H1 (cell line): ENCODE results near the gene TNFSF18. TPM values are rescaled to one million over a fixed set of nuclear protein-coding genes. Genes with fewer than 3 reads are reported as not detected.

ENCODE experiments used
- CTCF ChIA-PET: fragments of 300-600 bp; sonication (Branson Sonifier 250); formaldehyde crosslinking; loops from one replicate; lab custom pipeline; 2021; ENCODE audit not compliant: partially characterized antibody; lab: Charles Lee
- POLR2A ChIA-PET: fragments of 300-600 bp; sonication (Branson Sonifier 250); formaldehyde crosslinking; loops from one replicate; lab custom pipeline; 2021; ENCODE audit warnings: inconsistent platforms; ENCODE audit not compliant: partially characterized antibody; lab: Charles Lee
- DNase-seq, 2 experiments: peaks; one replicate each; pipeline versions ENCODE4 v3.0.0 to v3.0.0-alpha.2; 2010 to 2022; ENCODE audit warnings: low spot score in 2 of 2, low read depth in 1 of 2, mixed read lengths in 1 of 2
- FAIRE-seq: peaks from 2 replicates; lab custom pipeline; 2011; peaks lifted over from hg19 to GRCh38; lab: Jason Lieb, UNC
- H2AFZ ChIP-seq: 2 replicates; pipeline ENCODE4 v1.8.1; 2012; ENCODE audit warnings: low read length, inconsistent platforms
- H2AK5ac ChIP-seq: 2 replicates; pipeline ENCODE4 v1.6.1; 2013; ENCODE audit warnings: low read depth, low read length
- H2BK120ac ChIP-seq: replicated peaks from 2 replicates; pipeline ENCODE3; 2013; ENCODE audit warnings: low read depth, low read length, inconsistent platforms
- H2BK12ac ChIP-seq: 2 replicates; pipeline ENCODE4 v1.6.1; 2013; ENCODE audit warnings: low read depth, low read length
- H2BK15ac ChIP-seq: 2 replicates; pipeline ENCODE4 v1.6.1; 2013; ENCODE audit warnings: low read length
- H2BK20ac ChIP-seq: 2 replicates; pipeline ENCODE4 v1.6.1; 2013; ENCODE audit warnings: low read length
- H2BK5ac ChIP-seq: 2 replicates; pipeline ENCODE4 v1.6.1; 2013; ENCODE audit warnings: low read depth, low read length
- H3K14ac ChIP-seq: 2 replicates; pipeline ENCODE4 v1.6.1; 2013; ENCODE audit warnings: inconsistent platforms; ENCODE audit not compliant: insufficient read length
- H3K18ac ChIP-seq: 2 replicates; pipeline ENCODE4 v1.6.1; 2013; ENCODE audit warnings: low read length; ENCODE audit errors: extremely low read depth
- H3K23ac ChIP-seq: 2 replicates; pipeline ENCODE4 v1.6.1; 2013; ENCODE audit warnings: inconsistent platforms; ENCODE audit not compliant: insufficient read length
- H3K23me2 ChIP-seq: 2 replicates; pipeline ENCODE4 v1.6.1; 2013; ENCODE audit warnings: low read depth, low read length
- H3K27ac ChIP-seq: 2 replicates; pipeline ENCODE4 v1.6.1; 2011; ENCODE audit warnings: low read depth, low read length, inconsistent platforms
- H3K27me3 ChIP-seq, 4 experiments: replicated peaks in 1 of 4; 1 replicate in 1 of 4; 2 replicates in 3 of 4; pipeline versions ENCODE4 v1.6.1 to v1.8.1; 2011 to 2013; ENCODE audit warnings: low read length in 3 of 4, mild to moderate bottlenecking in 3 of 4, inconsistent platforms in 2 of 4, mixed read lengths in 2 of 4, moderate library complexity in 1 of 4; ENCODE audit not compliant: control insufficient read depth in 3 of 4, insufficient read depth in 3 of 4; ENCODE audit errors: extremely low read depth in 1 of 4
- H3K36me3 ChIP-seq, 4 experiments: 2 replicates each; pipeline versions ENCODE4 v1.6.1 to v1.8.1; 2011 to 2013; ENCODE audit warnings: mild to moderate bottlenecking in 4 of 4, low read length in 3 of 4, moderate library complexity in 2 of 4, control low read depth in 1 of 4, inconsistent platforms in 1 of 4; ENCODE audit not compliant: insufficient read depth in 4 of 4, control insufficient read depth in 2 of 4
- H3K4ac ChIP-seq: replicated peaks from 2 replicates; pipeline ENCODE3; 2013; ENCODE audit warnings: low read length, low read depth, mixed read lengths, inconsistent platforms; ENCODE audit not compliant: insufficient read length
- H3K4me1 ChIP-seq, 4 experiments: replicated peaks in 1 of 4; 1 replicate in 1 of 4; 2 replicates in 3 of 4; pipeline versions ENCODE4 v1.6.1 to v1.8.1; 2011 to 2013; ENCODE audit warnings: low read length in 3 of 4, inconsistent platforms in 2 of 4, mixed read lengths in 1 of 4; ENCODE audit not compliant: insufficient read depth in 4 of 4, control insufficient read depth in 3 of 4
- H3K4me2 ChIP-seq, 2 experiments: 2 replicates each; pipeline versions ENCODE4 v1.6.1 to v1.8.1; 2011 to 2013; ENCODE audit warnings: low read depth in 2 of 2, low read length in 2 of 2, control low read depth in 1 of 2, inconsistent platforms in 1 of 2, mild to moderate bottlenecking in 1 of 2; ENCODE audit not compliant: insufficient read depth in 1 of 2
- H3K4me3 ChIP-seq, 4 experiments: fragments of 200-600, 300-600 bp in 1 of 4; sonication (generic), shearing (Covaris generic), sonication (Bioruptor Twin) in 1 of 4; 2 replicates each; pipeline versions ENCODE4 v1.5.1 to v1.8.1; 2011 to 2016; ENCODE audit warnings: low read length in 4 of 4, low read depth in 3 of 4, control low read depth in 2 of 4, inconsistent platforms in 2 of 4, mild to moderate bottlenecking in 2 of 4, mixed read lengths in 1 of 4, moderate library complexity in 1 of 4; ENCODE audit not compliant: insufficient read depth in 2 of 4; ENCODE audit errors: extremely low read depth in 1 of 4
- H3K56ac ChIP-seq: replicated peaks from 2 replicates; pipeline ENCODE3; 2013; ENCODE audit warnings: low read depth, mild to moderate bottlenecking, mixed read lengths, low read length, inconsistent platforms; ENCODE audit not compliant: insufficient read length
- H3K79me1 ChIP-seq: 2 replicates; pipeline ENCODE4 v1.6.1; 2013; ENCODE audit warnings: low read depth, low read length, control low read depth
- H3K79me2 ChIP-seq, 2 experiments: 2 replicates each; pipeline versions ENCODE4 v1.6.1 to v1.8.1; 2012 to 2013; ENCODE audit warnings: low read length in 2 of 2, mild to moderate bottlenecking in 2 of 2, inconsistent platforms in 1 of 2; ENCODE audit not compliant: insufficient read depth in 2 of 2, control insufficient read depth in 1 of 2
- H3K9ac ChIP-seq, 4 experiments: replicated peaks in 1 of 4; 1 replicate in 1 of 4; 2 replicates in 3 of 4; pipeline versions ENCODE4 v1.6.1 to v1.8.1; 2011 to 2013; ENCODE audit warnings: low read depth in 3 of 4, low read length in 3 of 4, control low read depth in 2 of 4, mild to moderate bottlenecking in 2 of 4, moderate library complexity in 2 of 4, inconsistent platforms in 1 of 4; ENCODE audit errors: extremely low read depth in 1 of 4
- H3K9me3 ChIP-seq, 2 experiments: 2 replicates each; pipeline versions ENCODE4 v1.6.1 to v1.8.1; 2012 to 2013; ENCODE audit warnings: mild to moderate bottlenecking in 2 of 2, moderate library complexity in 2 of 2, control low read depth in 1 of 2, inconsistent platforms in 1 of 2, low read depth in 1 of 2, low read length in 1 of 2, mixed read lengths in 1 of 2; ENCODE audit not compliant: insufficient read depth in 2 of 2
- H4K20me1 ChIP-seq, 2 experiments: replicated peaks in 1 of 2; 2 replicates each; pipeline versions ENCODE3 to v1.8.1; 2011 to 2013; ENCODE audit warnings: inconsistent platforms in 2 of 2, low read length in 2 of 2, mild to moderate bottlenecking in 1 of 2; ENCODE audit not compliant: insufficient read depth in 2 of 2, control insufficient read depth in 1 of 2
- H4K5ac ChIP-seq: 2 replicates; pipeline ENCODE4 v1.6.1; 2013; ENCODE audit warnings: low read length, low read depth, mixed read lengths, inconsistent platforms; ENCODE audit not compliant: insufficient read length
- H4K8ac ChIP-seq: 2 replicates; pipeline ENCODE4 v1.8.0; 2013; ENCODE audit warnings: mild to moderate bottlenecking, moderate library complexity, low read length, inconsistent platforms; ENCODE audit not compliant: insufficient read depth; ENCODE audit errors: extremely low read depth
- H4K91ac ChIP-seq: replicated peaks from 2 replicates; pipeline ENCODE3; 2013; ENCODE audit warnings: low read length, mixed read lengths, inconsistent platforms; ENCODE audit not compliant: insufficient read length
- ATF2 ChIP-seq: IDR thresholded peaks from 2 replicates; pipeline ENCODE4 v1.6.1; 2012; ENCODE audit warnings: low read length, inconsistent platforms
- CTCF ChIP-seq, 3 experiments: IDR thresholded peaks; 1 replicate in 2 of 3; 2 replicates in 1 of 3; pipeline versions ENCODE4 v1.5.1 to v1.6.1; 2011; ENCODE audit warnings: low read length in 3 of 3, mild to moderate bottlenecking in 3 of 3, inconsistent platforms in 2 of 3, low read depth in 1 of 3, moderate library complexity in 1 of 3; ENCODE audit not compliant: insufficient read depth in 1 of 3; ENCODE audit errors: control extremely low read depth in 1 of 3
- EZH2 ChIP-seq: fragments of 200-600 bp; sonication (generic); IDR thresholded peaks from 2 replicates; pipeline ENCODE4 v1.7.1; 2012; ENCODE audit warnings: low read depth, mild to moderate bottlenecking, moderate library complexity, low read length, inconsistent platforms; ENCODE audit not compliant: severe bottlenecking
- KDM1A ChIP-seq: fragments of 200-600, 300-600 bp; sonication (generic); IDR thresholded peaks from 2 replicates; pipeline ENCODE4 v1.7.1; 2016; ENCODE audit warnings: mild to moderate bottlenecking, low read length, borderline replicate concordance
- RFX5 ChIP-seq: IDR thresholded peaks from 2 replicates; pipeline ENCODE4 v1.6.1; 2011; ENCODE audit warnings: low read depth, low read length, improper control_type of control experiment, borderline replicate concordance
- SIX5 ChIP-seq: IDR thresholded peaks from 2 replicates; pipeline ENCODE4 v1.6.1; 2011; ENCODE audit warnings: mild to moderate bottlenecking, low read depth, low read length
- WGBS, 2 experiments: shearing (Covaris generic) in 1 of 2; methylation state at CpG; one replicate each; pipeline versions ENCODE4 v1.1.6 to v1.1.7; 2013 to 2015; ENCODE audit warnings: low lambda C conversion rate in 2 of 2, mixed read lengths in 2 of 2, inconsistent platforms in 1 of 2, low coverage in 1 of 2, missing lambda C conversion rate in 1 of 2; ENCODE audit not compliant: insufficient replicate concordance in 2 of 2, insufficient coverage in 1 of 2, insufficient read length in 1 of 2; ENCODE audit errors: extremely low coverage in 1 of 2, missing lambda C conversion rate in 1 of 2; 5-methylcytosine and 5-hydroxymethylcytosine counted together
- polyA plus RNA-seq, 7 experiments: library from polyadenylated mRNA; depleted of rRNA in 3 of 7; stranded (reverse) in 5 of 7; unstranded in 2 of 7; fragments of >200 nt in 5 of 7; fragments of 200-250 nt in 2 of 7; gene quantifications; 1 replicate in 5 of 7; 2 replicates in 1 of 7; 4 replicates in 1 of 7; pipeline versions ENCODE4 v1.2.1 to v1.2.3, GENCODE V29; 2011 to 2013; ENCODE audit warnings: missing spikeins in 2 of 7, mixed read lengths in 2 of 7
- total RNA-seq: library from RNA; stranded (reverse); fragmentation: NEBNext Ultra II Directional; extraction: Animal tissue kit (Norgen Biotek cat#: 25700); gene quantifications from 2 replicates; pipeline ENCODE4 v1.2.1, GENCODE V29; 2021

Gene TNFSF18
- total and polyA plus RNA-seq, 2 of the 8 experiments (the other 6 are each of a cell fraction or from before 2014, with no cell fraction given): not detected

- Histone ChIP-seq H2BK120ac (no peak overlapping the region), H3K79me2 (no peaks in the 10 kb centered on the region), H4K20me1 (no peaks in the 10 kb centered on the region), H2AK5ac (no peak overlapping the region), H3K4ac (no peak overlapping the region), H3K14ac (no peak overlapping the region), H3K27ac (no peak overlapping the region), H3K27me3 (no peaks in the 10 kb centered on the region), H3K9ac (no peak overlapping the region), H2BK5ac (no peak overlapping the region), H2AFZ (no peak overlapping the region), H3K23ac (no peak overlapping the region), H4K8ac (no peak overlapping the region), H3K79me1 (no peaks in the 10 kb centered on the region), H3K4me1 (no peaks in the 10 kb centered on the region), H3K23me2 (no peaks in the 10 kb centered on the region), H2BK15ac (no peak overlapping the region), H3K4me2 (no peak overlapping the region), H3K4me3 (no peak overlapping the region), H3K18ac (no peak overlapping the region), H3K36me3 (no peaks in the 10 kb centered on the region), H4K5ac (no peak overlapping the region), H2BK20ac (no peak overlapping the region), H2BK12ac (no peak overlapping the region), H3K9me3 (no peaks in the 10 kb centered on the region), H3K56ac (no peak overlapping the region), H4K91ac (no peak overlapping the region)
- 94% methylated on average over 5 of the region's 6 CpGs; no CpG with 5 or more reads in 1 of the 2 experiments for WGBS, 2 experiments
- ChIA-PET CTCF (interaction anchor here (1.0 kb wide), 1 partner anchor 158 kb away, joined by 3 read pairs; no protein-coding TSS in a partner anchor), POLR2A (no interaction called here)
- no peak for FAIRE-seq
- DNase-seq: no peak
- TF ChIP-seq EZH2 (no peak), RFX5 (no peak), SIX5 (no peak), KDM1A (no peak), CTCF (IDR thresholded peaks at IDR 0.05; ENCODE audit: control extremely low read depth in 1 of 3, insufficient read depth in 1 of 3, low read depth in 1 of 3, low read length in 3 of 3) (no peak), ATF2 (no peak)
Observed at GRCh38 chr1:173002891-173003838, 47.6 kb downstream of the TNFSF18 start.
